Measurements from ENCODE around the gene SERPINB1.

SERPINB1 gene

GRCh38 chr6:2794171-2794730, 47.4 kb downstream of the SERPINB1 start:
- Histone ChIP-seq H3K79me2 (ENCODE audit: insufficient read depth, low read length) (no peaks in the 10 kb centered on the region), H3K36me3 (ENCODE audit: insufficient read depth, low read length) (no peaks in the 10 kb centered on the region), H2AFZ (ENCODE audit: low read depth, low read length) (no peak overlapping the region), H3K4me1 (ENCODE audit: insufficient read depth, low read length) (peaks cover 8% of the 10 kb centered on the region; the same call in 1 of the 2 replicates), H3K9ac (ENCODE audit: low read depth, low read length) (no peak overlapping the region), H3K4me3 (ENCODE audit: low read depth in 1 of 2, low read length in 2 of 2) (no peak overlapping the region), H3K27me3 (ENCODE audit: insufficient read depth, low read length, poor library complexity) (no peaks in the 10 kb centered on the region), H3K4me2 (ENCODE audit: insufficient read depth, low read length) (no peak overlapping the region), H4K20me1 (ENCODE audit: insufficient read depth, low read length) (peaks cover 26% of the 10 kb centered on the region; the same call in 1 of the 2 replicates), H3K9me3 (ENCODE audit: insufficient read depth, low read length, severe bottlenecking) (no peaks in the 10 kb centered on the region), H3K27ac (ENCODE audit: low read length) (no peak overlapping the region)
- ATAC-seq (ENCODE audit: insufficient read depth, low read depth) (no peak), DNase-seq (no peak)
- TF ChIP-seq EZH2 (IDR thresholded peaks at IDR 0.05; ENCODE audit: borderline replicate concordance, low read depth, low read length, severe bottlenecking) = no peak
- TF ChIP-seq, protein P1, sequence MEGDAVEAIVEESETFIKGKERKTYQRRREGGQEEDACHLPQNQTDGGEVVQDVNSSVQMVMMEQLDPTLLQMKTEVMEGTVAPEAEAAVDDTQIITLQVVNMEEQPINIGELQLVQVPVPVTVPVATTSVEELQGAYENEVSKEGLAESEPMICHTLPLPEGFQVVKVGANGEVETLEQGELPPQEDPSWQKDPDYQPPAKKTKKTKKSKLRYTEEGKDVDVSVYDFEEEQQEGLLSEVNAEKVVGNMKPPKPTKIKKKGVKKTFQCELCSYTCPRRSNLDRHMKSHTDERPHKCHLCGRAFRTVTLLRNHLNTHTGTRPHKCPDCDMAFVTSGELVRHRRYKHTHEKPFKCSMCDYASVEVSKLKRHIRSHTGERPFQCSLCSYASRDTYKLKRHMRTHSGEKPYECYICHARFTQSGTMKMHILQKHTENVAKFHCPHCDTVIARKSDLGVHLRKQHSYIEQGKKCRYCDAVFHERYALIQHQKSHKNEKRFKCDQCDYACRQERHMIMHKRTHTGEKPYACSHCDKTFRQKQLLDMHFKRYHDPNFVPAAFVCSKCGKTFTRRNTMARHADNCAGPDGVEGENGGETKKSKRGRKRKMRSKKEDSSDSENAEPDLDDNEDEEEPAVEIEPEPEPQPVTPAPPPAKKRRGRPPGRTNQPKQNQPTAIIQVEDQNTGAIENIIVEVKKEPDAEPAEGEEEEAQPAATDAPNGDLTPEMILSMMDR (IDR thresholded peaks at IDR 0.05; ENCODE audit: borderline replicate concordance, extremely low read depth, low read length, poor library complexity, severe bottlenecking) = no peak

DNA sequence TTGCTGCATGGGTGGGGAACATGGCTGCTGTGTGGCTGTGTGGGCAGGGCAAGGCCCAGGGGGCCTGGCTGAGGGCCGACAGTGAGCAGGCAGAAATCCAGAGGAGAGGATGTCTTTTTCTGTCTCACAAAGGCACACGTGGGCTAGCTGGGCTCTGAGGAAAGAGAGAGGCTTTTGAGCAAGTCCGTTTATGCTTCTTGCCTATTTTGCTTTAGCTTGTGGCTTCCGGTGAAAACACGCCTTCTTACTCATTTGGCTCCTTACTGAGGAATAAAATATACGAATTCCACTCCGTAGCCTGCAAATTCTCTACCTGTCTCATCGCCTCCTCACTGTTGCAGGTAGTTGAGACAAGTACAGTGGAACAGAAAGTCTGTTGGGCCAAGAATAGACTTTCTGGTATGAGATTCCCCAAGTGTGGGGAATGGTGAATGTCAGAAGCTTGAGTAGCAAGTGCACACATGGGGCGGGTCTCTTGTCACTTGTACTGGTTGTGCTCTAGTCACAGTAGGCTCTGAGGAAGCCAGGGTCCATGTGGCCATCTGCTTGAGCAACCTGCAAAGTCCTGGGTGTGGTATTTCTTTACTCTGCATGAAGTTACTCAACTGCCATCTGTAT, 48.0 kb downstream of the SERPINB1 start:
- DNase-seq (no peak), ATAC-seq (ENCODE audit: insufficient read depth, low read depth) (no peak)
- no peak overlapping the region for H3K27ac ChIP-seq (ENCODE audit: low read length)
- H3K9ac ChIP-seq (ENCODE audit: low read depth, low read length) = no peak overlapping the region
- H3K79me2 ChIP-seq (ENCODE audit: insufficient read depth, low read length) = no peaks in the 10 kb centered on the region
- H3K4me3 ChIP-seq (ENCODE audit: low read depth in 1 of 2, low read length in 2 of 2) = no peak overlapping the region
- peaks cover 26% of the 10 kb centered on the region; the same call in 1 of the 2 replicates for H4K20me1 ChIP-seq (ENCODE audit: insufficient read depth, low read length)
- H3K4me1 ChIP-seq (ENCODE audit: insufficient read depth, low read length) = peaks cover 8% of the 10 kb centered on the region; the same call in 1 of the 2 replicates
- H2AFZ ChIP-seq (ENCODE audit: low read depth, low read length) = no peak overlapping the region
- no peaks in the 10 kb centered on the region for H3K9me3 ChIP-seq (ENCODE audit: insufficient read depth, low read length, severe bottlenecking)
- H3K36me3 ChIP-seq (ENCODE audit: insufficient read depth, low read length) = 0 out of 2 replicates have a peak, but pooled peaks cover 3% of the 10 kb centered on the region
- H3K27me3 ChIP-seq (ENCODE audit: insufficient read depth, low read length, poor library complexity) = no peaks in the 10 kb centered on the region
- H3K4me2 ChIP-seq (ENCODE audit: insufficient read depth, low read length) = no peak overlapping the region
- TF ChIP-seq EZH2 (IDR thresholded peaks at IDR 0.05; ENCODE audit: borderline replicate concordance, low read depth, low read length, severe bottlenecking) = no peak
- TF ChIP-seq, protein P1 (IDR thresholded peaks at IDR 0.05; ENCODE audit: borderline replicate concordance, extremely low read depth, low read length, poor library complexity, severe bottlenecking) = no peak

DNA sequence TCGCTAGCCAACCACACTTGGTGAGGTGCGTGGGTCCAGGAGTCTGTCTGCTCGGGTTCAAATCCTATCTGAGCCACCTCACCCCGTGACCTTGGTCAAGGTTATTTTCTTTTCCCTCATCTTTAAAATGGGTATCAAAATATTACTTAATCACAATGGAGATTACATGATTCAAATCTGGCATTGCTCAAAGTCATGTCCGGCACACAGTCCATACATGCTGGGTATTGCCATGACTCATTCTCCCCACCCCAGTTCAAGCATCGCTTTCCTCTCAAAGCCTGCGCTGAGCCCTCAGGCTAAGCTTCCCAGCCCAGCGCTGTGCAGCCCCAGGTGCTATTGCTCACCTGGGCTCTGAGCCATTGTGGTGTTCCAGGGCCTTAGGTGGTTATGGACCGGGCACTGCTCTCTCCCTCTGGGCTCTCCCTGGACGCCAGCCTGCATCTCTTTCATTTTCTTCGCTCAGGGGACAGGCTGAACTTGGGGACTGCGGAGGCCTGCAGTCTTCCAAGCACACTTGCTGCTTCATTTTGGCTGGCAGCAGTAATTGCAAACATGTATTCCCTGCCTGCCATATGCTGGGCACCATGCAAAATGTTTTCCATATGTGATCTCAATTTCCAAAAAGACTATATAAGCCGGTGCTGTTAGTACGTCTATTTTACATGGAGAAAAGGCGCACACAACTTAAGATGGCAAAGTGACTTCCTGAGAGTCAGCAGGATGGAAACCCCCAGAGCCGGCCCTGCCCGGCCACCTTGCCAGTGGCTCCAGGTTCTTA, 49.1 kb downstream of the SERPINB1 start:
- H2AFZ ChIP-seq (ENCODE audit: low read depth, low read length) = no peak overlapping the region
- no peak overlapping the region for H3K9ac ChIP-seq (ENCODE audit: low read depth, low read length)
- H3K36me3 ChIP-seq (ENCODE audit: insufficient read depth, low read length) = peaks cover 8% of the 10 kb centered on the region; the same call in 1 of the 2 replicates
- no peaks in the 10 kb centered on the region for H3K27me3 ChIP-seq (ENCODE audit: insufficient read depth, low read length, poor library complexity)
- H3K27ac ChIP-seq (ENCODE audit: low read length) = no peak overlapping the region
- TF ChIP-seq EZH2 (IDR thresholded peaks at IDR 0.05; ENCODE audit: borderline replicate concordance, low read depth, low read length, severe bottlenecking) = no peak
- TF ChIP-seq, protein P1 (IDR thresholded peaks at IDR 0.05; ENCODE audit: borderline replicate concordance, extremely low read depth, low read length, poor library complexity, severe bottlenecking) = no peak
- H4K20me1 ChIP-seq (ENCODE audit: insufficient read depth, low read length) = peaks cover 26% of the 10 kb centered on the region; the same call in 1 of the 2 replicates
- no peaks in the 10 kb centered on the region for H3K9me3 ChIP-seq (ENCODE audit: insufficient read depth, low read length, severe bottlenecking)
- no peak overlapping the region for H3K4me3 ChIP-seq (ENCODE audit: low read depth in 1 of 2, low read length in 2 of 2)
- no peak for DNase-seq
- peaks cover 6% of the 10 kb centered on the region; the same call in 1 of the 2 replicates for H3K4me1 ChIP-seq (ENCODE audit: insufficient read depth, low read length)
- H3K4me2 ChIP-seq (ENCODE audit: insufficient read depth, low read length) = no peak overlapping the region
- no peak for ATAC-seq (ENCODE audit: insufficient read depth, low read depth)
- H3K79me2 ChIP-seq (ENCODE audit: insufficient read depth, low read length) = peaks cover 5% of the 10 kb centered on the region; the same call in 1 of the 2 replicates
